GM19351 (cell line): ENCODE results near the gene ARHGAP32.

Experiments
- ATAC-seq: cut with Tn5 transposase; IDR thresholded peaks from one replicate; pipeline ENCODE4 v1.9.1; 2021; ENCODE audit warnings: mild to moderate bottlenecking, moderate library complexity; ENCODE audit not compliant: unreplicated experiment

Gene ARHGAP32

GRCh38 chr11:129117595-129118350 lies 74.4 kb downstream of the ARHGAP32 start:
- peak; percentile 91 for ATAC-seq

- no peak for ATAC-seq
These were observed 76.2 kb downstream of the ARHGAP32 start for GRCh38 chr11:129115652-129116586.

GRCh38 chr11:129109701-129110100 lies 82.4 kb downstream of the ARHGAP32 start:
- no peak for ATAC-seq

- no peak for ATAC-seq
These were observed 85.3 kb downstream of the ARHGAP32 start for GRCh38 chr11:129106788-129107187.

GRCh38 chr11:129102756-129103155 lies 89.4 kb downstream of the ARHGAP32 start:
- no peak for ATAC-seq

GRCh38 chr11:129102225-129102624 lies 89.9 kb downstream of the ARHGAP32 start:
- ATAC-seq: no peak

- ATAC-seq: no peak
These were observed 98.8 kb downstream of the ARHGAP32 start for GRCh38 chr11:129093283-129093682.

GRCh38 chr11:129090056-129090455 lies 102.1 kb downstream of the ARHGAP32 start:
- ATAC-seq: no peak

- no peak for ATAC-seq
These were observed 102.8 kb downstream of the ARHGAP32 start for GRCh38 chr11:129089279-129089678.

- no peak for ATAC-seq
These were observed 105.1 kb downstream of the ARHGAP32 start for GRCh38 chr11:129086976-129087375.

GRCh38 chr11:129077191-129077590 lies 114.9 kb downstream of the ARHGAP32 start:
- no peak for ATAC-seq

GRCh38 chr11:129075757-129076156 lies 116.4 kb downstream of the ARHGAP32 start:
- ATAC-seq: no peak

- ATAC-seq: no peak
These were observed 124.7 kb downstream of the ARHGAP32 start for GRCh38 chr11:129067454-129067853.

GRCh38 chr11:129066229-129066628 lies 125.9 kb downstream of the ARHGAP32 start:
- no peak for ATAC-seq

GRCh38 chr11:129063118-129063517 lies 129.0 kb downstream of the ARHGAP32 start:
- ATAC-seq: no peak

GRCh38 chr11:129061492-129062230 lies 130.5 kb downstream of the ARHGAP32 start:
- ATAC-seq: no peak

- ATAC-seq: no peak
These were observed 135.2 kb downstream of the ARHGAP32 start for GRCh38 chr11:129056916-129057315.

GRCh38 chr11:129055196-129055595 lies 136.9 kb downstream of the ARHGAP32 start:
- ATAC-seq: no peak

- ATAC-seq: no peak
These were observed 143.2 kb downstream of the ARHGAP32 start for GRCh38 chr11:129048911-129049310.

GRCh38 chr11:129045150-129045549 lies 147.0 kb downstream of the ARHGAP32 start:
- ATAC-seq: no peak

- no peak for ATAC-seq
These were observed 149.6 kb downstream of the ARHGAP32 start for GRCh38 chr11:129042503-129042902.
